ENCODE measurements around the gene FARSA. TPM values are rescaled to one million over a fixed set of nuclear protein-coding genes. Genes with fewer than 3 reads are reported as not detected.

The FARSA gene
- total and polyA plus RNA-seq, 2 of the 13 experiments (the other 11 are each of a cell fraction or from before 2014, with no cell fraction given): 25.9 to 72.0 TPM

- TF ChIP-seq ZNF24 (IDR thresholded peaks at IDR 0.05) (no peak), CHD4 (IDR thresholded peaks at IDR 0.05; ENCODE audit: borderline replicate concordance, low read length) (no peak), NFYC (CRISPR knock-in tag; IDR thresholded peaks at IDR 0.05) (no peak), ZNF292 (CRISPR knock-in tag; IDR thresholded peaks at IDR 0.05; ENCODE audit: borderline replicate concordance, low read depth) (no peak), ZNF142 (CRISPR knock-in tag; IDR thresholded peaks at IDR 0.05) (peak; percentile 71; the same call in 1 of the 2 replicates), SYNCRIP (IDR thresholded peaks at IDR 0.05; ENCODE audit: insufficient read depth, low read depth, low read length) (no peak), ZNF770 (CRISPR knock-in tag; IDR thresholded peaks at IDR 0.05) (peak; percentile 36; the same call in 1 of the 2 replicates), SOX5 (CRISPR knock-in tag; IDR thresholded peaks at IDR 0.05; ENCODE audit: borderline replicate concordance) (no peak), BHLHE40 (IDR thresholded peaks at IDR 0.05; ENCODE audit: low read length) (no peak), CCAR2 (optimal IDR thresholded peaks at IDR 0.05; ENCODE audit: low read depth, low read length) (no peak), ATF1 (CRISPR knock-in tag; IDR thresholded peaks at IDR 0.05) (no peak), ZFYVE20 (CRISPR knock-in tag; IDR thresholded peaks at IDR 0.05; ENCODE audit: borderline replicate concordance, low read depth) (no peak), ZNF432 (CRISPR knock-in tag; IDR thresholded peaks at IDR 0.05; ENCODE audit: borderline replicate concordance) (no peak; the same call in 1 of the 2 replicates), ZIK1 (CRISPR knock-in tag; IDR thresholded peaks at IDR 0.05; ENCODE audit: borderline replicate concordance, low read depth) (no peak), MLX (CRISPR knock-in tag; IDR thresholded peaks at IDR 0.05) (no peak), BRCA1 (CRISPR knock-in tag; IDR thresholded peaks at IDR 0.05) (no peak), HMGA1 (CRISPR knock-in tag; conservative IDR thresholded peaks at IDR 0.05) (no peak), SATB2 (CRISPR knock-in tag; IDR thresholded peaks at IDR 0.05) (no peak), ZNF615 (CRISPR knock-in tag; IDR thresholded peaks at IDR 0.05; ENCODE audit: borderline replicate concordance) (no peak), HNRNPUL1 (IDR thresholded peaks at IDR 0.05; ENCODE audit: low read depth, low read length) (no peak), MAFK (conservative IDR thresholded peaks at IDR 0.05 in 1 of 2, IDR thresholded peaks at IDR 0.05 in 1 of 2; ENCODE audit: low read length in 2 of 2) (no peak)
Measured at GRCh38 chr19:12956446-12957388, 23.2 kb upstream of the FARSA start, which contains the start of gene GADD45GIP1 (continued).

Measured in HepG2 (cell line).